Limb (tissue), 2 donors: Measurements from ENCODE around the gene GAMT.

Source experiments
- DNase-seq, 2 donors: peaks; one replicate each; pipeline ENCODE4 v3.0.0-alpha.2; 2016; ENCODE audit errors: extremely low spot score in 2 of 2

The GAMT gene

GRCh38 chr19:1386945-1387683 is 14.2 kb downstream of the GAMT start:
- no peak for DNase-seq

DNA sequence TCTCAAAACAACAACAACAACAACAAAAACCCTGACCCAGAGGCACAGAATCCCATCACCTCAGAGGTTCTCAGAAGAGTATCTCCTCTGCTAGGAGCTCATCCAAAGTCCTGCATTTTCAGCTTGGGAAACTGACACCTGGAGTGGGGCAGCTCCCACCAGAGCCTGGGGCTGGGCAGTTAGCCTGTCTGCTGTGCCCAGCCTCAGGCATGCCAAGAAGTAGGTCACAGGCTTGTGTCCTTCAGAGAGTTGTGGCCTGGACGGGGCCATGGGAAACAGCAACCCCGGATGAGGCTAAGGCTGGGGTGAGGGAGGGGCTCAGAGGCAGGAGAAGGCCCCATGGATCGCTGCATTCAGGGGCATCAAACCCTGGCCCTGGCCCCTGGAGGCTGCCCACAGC is 15.5 kb downstream of the GAMT start:
- DNase-seq, result no peak

GRCh38 chr19:1384478-1385110 is 16.7 kb downstream of the GAMT start:
- DNase-seq, result no peak

DNA sequence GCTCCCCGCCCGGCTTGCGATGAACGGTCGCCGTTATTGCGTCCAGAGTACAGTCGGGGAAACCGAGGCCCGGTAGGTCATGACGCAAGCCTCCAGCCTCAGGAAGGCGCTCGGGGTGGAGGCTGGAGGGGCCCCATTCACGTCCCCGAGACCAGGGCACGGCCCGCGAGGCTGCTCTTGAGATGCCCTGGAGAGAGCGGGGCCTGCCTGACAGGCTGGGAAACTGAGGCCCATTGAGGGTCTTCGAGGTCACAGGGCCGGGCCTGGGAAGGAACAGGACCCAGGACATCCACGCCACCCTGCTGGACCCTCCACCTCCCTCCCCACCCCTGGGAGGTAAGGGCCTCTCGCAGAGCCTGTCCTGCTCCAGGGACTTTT is 17.3 kb downstream of the GAMT start:
- DNase-seq, result no peak

DNA sequence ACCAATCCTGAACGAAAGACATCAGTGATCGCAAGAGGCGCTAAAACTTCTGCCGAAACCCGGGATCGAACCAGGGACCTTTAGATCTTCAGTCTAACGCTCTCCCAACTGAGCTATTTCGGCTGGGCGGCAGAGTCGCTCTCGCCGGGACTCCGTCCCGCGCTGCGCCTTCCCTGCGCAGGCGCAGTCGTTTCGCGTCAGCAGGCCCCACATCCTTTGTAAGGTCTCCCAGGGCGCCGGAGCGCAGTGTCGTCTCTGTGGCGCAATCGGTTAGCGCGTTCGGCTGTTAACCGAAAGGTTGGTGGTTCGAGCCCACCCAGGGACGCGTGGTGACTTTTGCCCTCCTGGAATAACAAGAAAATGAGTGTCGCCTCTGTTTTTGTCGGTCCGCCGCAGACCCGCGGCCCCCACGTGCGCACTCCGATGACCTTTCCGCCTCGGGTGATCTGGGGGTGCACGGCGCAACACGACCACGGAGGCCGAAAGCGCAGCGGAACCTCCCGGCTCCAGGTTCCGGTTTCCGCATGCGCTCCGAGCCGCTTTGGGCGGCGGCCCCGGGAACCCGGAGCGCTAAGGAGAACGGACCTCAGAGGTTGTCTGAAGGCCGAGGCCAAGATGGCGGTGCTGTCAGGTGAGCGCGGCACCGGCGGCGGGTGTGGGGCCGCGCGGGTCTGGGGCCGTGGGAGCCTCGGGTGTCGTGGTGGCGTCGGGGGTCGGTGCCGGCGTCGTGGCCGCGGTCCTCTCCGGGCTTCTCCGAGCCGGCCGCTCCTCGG is 17.8 kb downstream of the GAMT start, which contains the start of gene NDUFS7:
TSS of gene NDUFS7 (plus strand) at position 596 of the 773 bp plus-strand sequence. CDS start at position 616, 20 bp downstream.
- peak; percentile 91 to 98 for DNase-seq

GRCh38 chr19:1383017-1383311 is 18.4 kb downstream of the GAMT start:
- DNase-seq, result no peak

GRCh38 chr19:1382250-1382649 is 19.1 kb downstream of the GAMT start:
- no peak for DNase-seq

DNA sequence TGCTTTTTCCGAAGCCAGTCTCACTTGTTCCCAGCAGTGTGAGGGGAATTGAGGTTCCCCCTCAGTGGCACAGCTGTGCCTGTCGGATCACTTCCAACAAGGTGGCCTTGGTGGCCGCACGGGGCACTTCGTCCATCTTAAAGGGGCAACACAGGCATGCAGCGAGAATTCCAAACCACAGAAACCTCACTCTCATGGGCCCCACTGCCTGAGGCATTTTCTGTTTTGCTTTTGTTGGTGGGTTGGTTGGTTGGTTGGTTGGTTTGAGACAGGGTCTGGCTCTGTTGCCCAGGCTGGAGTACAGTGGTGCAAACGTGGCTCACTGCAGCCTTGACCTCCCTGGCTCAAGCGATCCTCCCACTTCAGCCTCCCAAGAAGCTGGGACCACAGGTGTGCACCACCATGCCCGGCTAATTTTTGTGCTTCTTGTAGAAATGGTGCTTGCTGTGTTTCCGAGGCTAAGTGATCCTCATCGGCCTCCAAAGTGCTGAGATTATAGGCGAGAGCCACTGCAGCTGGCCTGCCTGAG is 21.3 kb downstream of the GAMT start:
- no peak for DNase-seq

GRCh38 chr19:1379126-1379905 is 22.0 kb downstream of the GAMT start:
- DNase-seq, result no peak

GRCh38 chr19:1377965-1378785 is 23.2 kb downstream of the GAMT start:
- DNase-seq, result no peak

DNA sequence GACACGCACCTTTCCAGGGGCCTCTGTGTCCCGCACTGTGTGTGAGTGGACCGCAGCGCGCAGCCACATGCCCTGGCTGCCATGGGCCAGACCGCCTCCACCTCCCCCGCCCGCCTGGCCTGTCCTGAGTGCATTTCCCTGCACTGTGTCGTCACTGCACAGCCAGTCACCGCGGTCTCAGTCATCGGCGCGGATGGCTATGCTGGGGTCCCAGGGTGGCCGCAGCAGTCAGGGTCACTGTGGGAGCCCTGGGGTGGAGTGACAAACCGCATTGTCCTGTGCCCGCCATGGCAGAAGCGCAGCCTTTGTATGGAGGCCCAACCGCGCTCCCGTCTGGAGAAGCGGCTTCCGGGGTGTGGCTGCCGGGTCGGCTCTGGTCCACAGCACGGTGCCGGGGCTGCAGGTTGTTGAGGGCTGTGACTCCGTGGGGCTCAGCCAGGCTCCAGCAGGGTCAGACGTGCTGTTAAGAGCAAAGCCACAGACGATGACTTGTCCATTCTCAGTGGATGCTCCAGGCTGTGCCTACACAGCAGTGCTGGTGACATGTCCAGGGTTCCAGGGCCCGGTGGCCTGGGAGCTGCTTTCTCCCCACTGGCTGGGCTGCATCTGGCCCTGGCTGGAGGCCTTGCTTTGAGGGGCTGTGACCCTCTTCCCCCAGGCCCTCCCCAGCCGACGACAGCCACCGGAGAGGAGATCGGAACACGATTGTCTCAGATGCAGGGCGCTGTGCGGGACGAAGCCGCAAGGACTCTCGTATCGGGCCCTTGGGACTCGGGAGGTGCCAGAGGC is 24.0 kb downstream of the GAMT start:
- no peak for DNase-seq

DNA sequence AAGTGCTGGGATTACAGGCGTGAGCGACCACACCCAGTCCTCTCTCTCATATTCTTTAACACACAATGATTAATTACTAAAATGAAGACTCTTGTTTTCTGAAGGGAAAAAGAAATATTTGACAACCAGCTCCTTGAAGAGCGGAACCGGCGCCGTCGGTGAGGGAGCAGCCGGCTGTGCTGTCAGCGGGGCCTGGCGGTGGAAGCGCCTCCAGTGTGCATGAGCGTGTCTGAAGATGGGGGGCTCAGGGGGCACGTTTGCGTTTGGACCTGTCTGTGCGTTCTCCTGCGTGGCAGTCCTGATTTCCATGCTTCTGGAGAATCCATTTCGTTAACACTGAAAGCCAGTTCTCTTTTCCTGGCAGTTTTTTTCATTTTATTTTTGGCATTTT is 24.9 kb downstream of the GAMT start:
- no peak for DNase-seq

GRCh38 chr19:1374250-1374577 is 27.1 kb downstream of the GAMT start:
- DNase-seq, result no peak

GRCh38 chr19:1373534-1374249 is 27.6 kb downstream of the GAMT start:
- no peak for DNase-seq

GRCh38 chr19:1373042-1373533 is 28.3 kb downstream of the GAMT start:
- DNase-seq, result no peak

DNA sequence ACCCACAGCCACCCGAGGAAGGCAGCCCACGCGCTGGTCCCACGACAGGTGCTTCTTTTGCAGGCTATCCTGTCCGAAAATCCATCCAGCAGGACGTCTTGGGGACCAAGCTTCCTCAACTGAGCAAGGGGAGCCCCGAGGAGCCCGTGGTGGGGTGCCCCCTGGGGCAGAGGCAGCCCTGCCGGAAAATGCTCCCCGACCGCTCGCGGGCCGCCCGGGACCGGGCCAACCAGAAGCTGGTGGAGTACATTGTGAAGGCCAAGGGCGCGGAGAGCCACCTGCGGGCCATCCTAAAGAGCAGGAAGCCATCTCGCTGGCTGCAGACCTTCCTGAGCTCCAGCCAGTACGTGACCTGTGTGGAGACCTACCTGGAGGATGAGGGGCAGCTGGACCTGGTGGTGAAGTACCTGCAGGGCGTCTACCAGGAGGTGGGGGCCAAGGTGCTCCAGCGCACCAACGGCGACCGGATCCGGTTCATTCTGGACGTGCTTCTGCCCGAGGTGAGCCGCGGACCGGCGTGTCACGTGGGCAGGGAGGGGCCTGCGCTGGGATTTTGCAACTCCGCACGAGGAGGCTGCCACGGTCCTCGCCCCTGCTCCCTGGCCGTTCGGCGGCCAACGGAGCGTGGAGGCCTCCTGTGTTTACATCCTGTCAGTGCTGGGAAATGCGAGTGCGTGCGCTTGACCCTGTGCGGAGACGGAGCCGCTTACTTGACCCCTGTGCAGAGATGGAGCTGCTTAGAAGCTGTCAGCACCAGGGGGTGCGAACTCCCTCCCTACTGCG is 30.6 kb downstream of the GAMT start:
- DNase-seq, result no peak

- no peak for DNase-seq
Measured at GRCh38 chr19:1369214-1369805, 32.0 kb downstream of the GAMT start.
